ENCODE results near the gene RHBDD1.

DNA sequence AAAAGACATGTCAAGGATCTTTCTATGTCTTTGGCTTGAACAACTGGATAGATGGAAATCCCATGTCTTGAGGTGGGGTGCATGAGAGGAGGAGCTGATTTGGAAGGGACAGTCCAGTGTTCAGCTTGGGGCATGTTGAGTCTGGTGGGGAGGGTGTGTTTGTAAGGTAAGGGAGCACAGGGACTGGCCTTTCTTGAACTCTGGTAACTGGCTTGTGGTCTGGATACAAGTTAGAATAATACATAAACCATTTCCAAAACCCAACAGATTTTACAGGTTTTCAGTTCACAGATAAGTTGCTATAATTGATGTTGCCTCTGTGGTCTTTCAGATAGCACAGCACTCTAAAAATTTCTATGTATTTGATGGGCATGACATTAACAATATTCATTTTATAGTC is 24.2 kb downstream of the RHBDD1 start:
- TF ChIP-seq, protein P1, sequence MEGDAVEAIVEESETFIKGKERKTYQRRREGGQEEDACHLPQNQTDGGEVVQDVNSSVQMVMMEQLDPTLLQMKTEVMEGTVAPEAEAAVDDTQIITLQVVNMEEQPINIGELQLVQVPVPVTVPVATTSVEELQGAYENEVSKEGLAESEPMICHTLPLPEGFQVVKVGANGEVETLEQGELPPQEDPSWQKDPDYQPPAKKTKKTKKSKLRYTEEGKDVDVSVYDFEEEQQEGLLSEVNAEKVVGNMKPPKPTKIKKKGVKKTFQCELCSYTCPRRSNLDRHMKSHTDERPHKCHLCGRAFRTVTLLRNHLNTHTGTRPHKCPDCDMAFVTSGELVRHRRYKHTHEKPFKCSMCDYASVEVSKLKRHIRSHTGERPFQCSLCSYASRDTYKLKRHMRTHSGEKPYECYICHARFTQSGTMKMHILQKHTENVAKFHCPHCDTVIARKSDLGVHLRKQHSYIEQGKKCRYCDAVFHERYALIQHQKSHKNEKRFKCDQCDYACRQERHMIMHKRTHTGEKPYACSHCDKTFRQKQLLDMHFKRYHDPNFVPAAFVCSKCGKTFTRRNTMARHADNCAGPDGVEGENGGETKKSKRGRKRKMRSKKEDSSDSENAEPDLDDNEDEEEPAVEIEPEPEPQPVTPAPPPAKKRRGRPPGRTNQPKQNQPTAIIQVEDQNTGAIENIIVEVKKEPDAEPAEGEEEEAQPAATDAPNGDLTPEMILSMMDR (IDR thresholded peaks at IDR 0.05), result no peak
- no peak for TF ChIP-seq EZH2 (IDR thresholded peaks at IDR 0.05; ENCODE audit: borderline replicate concordance, insufficient read depth, low read depth, low read length, poor library complexity, severe bottlenecking)
